Hematopoietic multipotent progenitor cell treated with erythropoietin and hydrocortisone succinate and interleukin-3 and kit ligand, for 8 days (in vitro differentiated cells): ENCODE data around the gene GRWD1.
A peak's percentile ranks its signal among the peaks of the same experiment; 100 is the strongest.

Experiments used
- DNase-seq: peaks from one replicate; pipeline ENCODE4 v3.0.0-alpha.2; 2015

GRWD1 gene

GRCh38 chr19:48428670-48429069, 17.1 kb upstream of the GRWD1 start:
- no peak for DNase-seq

GRCh38 chr19:48433337-48433736, 12.4 kb upstream of the GRWD1 start:
- peak; percentile 26 for DNase-seq

DNA sequence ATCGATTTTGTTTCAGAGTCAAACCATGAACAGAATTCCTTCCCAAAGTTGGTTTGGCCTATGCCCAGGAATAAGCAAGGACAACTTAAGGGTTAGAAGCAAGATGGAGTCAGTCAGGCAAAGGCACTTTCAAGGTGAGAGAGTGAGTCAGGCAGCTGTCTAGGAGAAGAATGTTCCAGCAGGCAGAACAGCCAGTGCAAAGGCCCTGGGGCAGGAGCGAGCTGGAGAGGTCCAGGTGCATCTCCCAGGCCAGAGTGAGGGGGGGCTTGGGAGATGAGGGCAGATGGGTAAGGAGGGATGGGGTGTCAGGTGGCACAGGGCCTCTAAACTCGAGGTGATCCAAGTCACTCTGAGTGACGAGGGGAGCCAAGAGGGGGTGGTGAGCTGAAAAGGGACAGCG, 9.2 kb upstream of the GRWD1 start:
- no peak for DNase-seq

GRCh38 chr19:48441360-48442050, 4.3 kb upstream of the GRWD1 start:
- no peak for DNase-seq

DNA sequence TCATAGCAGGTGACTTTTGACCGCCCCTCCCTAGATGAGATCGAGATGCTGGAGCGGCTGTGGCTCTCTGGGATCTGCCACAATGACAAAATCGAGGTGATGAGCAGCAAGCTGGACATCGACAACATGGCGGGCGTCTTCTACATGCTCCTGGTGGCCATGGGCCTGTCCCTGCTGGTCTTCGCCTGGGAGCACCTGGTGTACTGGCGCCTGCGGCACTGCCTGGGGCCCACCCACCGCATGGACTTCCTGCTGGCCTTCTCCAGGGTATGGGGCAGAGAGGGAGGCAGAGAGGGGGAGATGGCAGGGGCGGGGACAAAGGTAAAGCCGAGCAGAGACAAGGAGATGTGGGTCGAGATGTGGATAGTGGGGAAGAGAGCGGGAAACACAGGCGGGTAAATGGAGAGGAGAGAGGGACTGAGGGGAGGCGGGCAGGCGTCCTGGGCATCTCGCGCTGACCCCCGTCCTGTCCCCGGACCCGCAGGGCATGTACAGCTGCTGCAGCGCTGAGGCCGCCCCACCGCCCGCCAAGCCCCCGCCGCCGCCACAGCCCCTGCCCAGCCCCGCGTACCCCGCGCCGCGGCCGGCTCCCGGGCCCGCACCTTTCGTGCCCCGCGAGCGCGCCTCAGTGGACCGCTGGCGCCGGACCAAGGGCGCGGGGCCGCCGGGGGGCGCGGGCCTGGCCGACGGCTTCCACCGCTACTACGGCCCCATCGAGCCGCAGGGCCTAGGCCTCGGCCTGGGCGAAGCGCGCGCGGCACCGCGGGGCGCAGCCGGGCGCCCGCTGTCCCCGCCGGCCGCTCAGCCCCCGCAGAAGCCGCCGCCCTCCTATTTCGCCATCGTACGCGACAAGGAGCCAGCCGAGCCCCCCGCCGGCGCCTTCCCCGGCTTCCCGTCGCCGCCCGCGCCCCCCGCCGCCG, 3.4 kb upstream of the GRWD1 start:
- no peak for DNase-seq

DNA sequence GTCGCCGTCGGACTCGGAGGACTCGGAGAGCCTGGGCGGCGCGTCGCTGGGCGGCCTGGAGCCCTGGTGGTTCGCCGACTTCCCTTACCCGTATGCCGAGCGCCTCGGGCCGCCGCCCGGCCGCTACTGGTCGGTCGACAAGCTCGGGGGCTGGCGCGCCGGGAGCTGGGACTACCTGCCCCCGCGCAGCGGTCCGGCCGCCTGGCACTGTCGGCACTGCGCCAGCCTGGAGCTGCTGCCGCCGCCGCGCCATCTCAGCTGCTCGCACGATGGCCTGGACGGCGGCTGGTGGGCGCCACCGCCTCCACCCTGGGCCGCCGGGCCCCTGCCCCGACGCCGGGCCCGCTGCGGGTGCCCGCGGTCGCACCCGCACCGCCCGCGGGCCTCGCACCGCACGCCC, 2.5 kb upstream of the GRWD1 start:
- DNase-seq, result no peak

GRCh38 chr19:48443731-48444128, 2.1 kb upstream of the GRWD1 start:
- DNase-seq, result no peak

DNA sequence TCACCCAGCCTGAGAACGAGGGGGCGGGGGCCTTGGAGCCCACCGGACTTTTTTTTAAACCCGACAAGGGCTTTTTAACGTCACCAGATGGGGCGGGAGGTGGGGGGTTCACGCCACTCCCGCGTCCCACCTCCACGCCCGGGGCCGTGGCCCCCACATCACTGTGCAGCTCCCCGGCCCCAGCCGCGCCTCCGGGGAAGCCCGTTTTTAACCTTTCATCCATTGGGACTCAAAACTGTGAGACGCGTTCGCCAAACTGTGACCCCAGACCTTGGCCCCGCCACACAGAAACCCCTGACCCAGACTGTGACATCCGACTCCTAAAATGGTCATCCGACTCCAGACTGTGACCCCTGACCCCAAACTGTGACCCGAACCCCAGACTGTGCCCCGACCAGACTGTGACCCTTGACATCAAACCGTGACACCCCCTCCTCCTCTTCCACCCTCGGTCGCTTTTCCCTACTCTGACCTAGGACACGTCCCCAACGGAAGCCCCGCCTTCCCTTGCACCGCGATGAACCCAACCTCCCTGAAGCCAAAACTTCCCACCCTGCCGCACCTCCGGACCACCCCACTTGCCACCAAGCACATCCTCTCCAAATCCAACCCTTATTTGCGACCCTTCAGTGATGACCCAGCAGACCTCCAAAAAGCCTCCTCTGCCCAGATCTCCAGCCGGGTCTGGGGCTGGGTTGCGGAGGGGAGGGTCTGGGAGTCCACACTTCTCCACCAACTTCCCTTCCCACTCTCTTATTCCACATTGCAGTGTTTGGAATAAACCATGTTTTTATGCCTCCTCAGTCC, 1.5 kb upstream of the GRWD1 start:
- no peak for DNase-seq

- DNase-seq, result no peak
Observed at GRCh38 chr19:48444936-48445200, 915 bp upstream of the GRWD1 start.

DNA sequence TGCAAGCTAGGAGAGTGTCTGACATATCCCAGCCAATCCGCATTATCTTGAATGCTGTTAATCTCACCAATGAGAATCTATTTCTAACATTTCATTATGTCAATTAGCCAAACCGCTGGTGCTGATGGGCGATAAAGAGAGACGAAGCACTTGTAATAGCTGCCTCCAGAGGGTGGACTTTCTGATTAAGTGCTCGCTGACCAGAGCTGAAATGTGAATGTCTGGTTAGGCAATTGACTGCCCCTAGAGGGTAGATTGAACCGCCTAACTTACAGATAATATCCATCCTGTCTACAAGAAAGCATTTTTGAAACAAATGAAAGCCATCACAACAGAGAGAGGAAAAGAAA, 552 bp upstream of the GRWD1 start:
- DNase-seq, result peak; percentile 98

GRCh38 chr19:48446579-48446978, 796 bp downstream of the GRWD1 start:
- DNase-seq, result no peak

GRCh38 chr19:48448563-48448962, 2.8 kb downstream of the GRWD1 start:
- DNase-seq, result no peak

DNA sequence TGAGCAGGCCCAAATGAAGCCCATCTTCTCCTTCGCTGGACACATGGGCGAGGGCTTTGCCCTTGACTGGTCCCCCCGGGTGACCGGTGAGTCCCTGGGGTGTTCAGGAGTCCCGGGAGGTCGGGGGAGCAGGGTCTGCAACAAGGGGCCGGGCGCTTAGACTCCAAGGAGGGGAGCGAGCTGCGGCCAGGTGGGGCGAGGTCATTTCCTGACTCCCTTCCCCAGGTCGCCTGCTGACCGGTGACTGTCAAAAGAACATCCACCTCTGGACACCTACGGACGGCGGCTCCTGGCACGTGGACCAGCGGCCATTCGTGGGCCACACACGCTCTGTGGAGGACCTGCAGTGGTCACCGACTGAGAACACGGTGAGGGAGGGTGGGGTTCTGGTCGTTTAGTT, 4.7 kb downstream of the GRWD1 start:
- no peak for DNase-seq

GRCh38 chr19:48450863-48451262, 5.1 kb downstream of the GRWD1 start:
- no peak for DNase-seq

- no peak for DNase-seq
Observed at GRCh38 chr19:48451624-48452023, 5.8 kb downstream of the GRWD1 start.

GRCh38 chr19:48452289-48453190, 6.8 kb downstream of the GRWD1 start:
- DNase-seq, result no peak

DNA sequence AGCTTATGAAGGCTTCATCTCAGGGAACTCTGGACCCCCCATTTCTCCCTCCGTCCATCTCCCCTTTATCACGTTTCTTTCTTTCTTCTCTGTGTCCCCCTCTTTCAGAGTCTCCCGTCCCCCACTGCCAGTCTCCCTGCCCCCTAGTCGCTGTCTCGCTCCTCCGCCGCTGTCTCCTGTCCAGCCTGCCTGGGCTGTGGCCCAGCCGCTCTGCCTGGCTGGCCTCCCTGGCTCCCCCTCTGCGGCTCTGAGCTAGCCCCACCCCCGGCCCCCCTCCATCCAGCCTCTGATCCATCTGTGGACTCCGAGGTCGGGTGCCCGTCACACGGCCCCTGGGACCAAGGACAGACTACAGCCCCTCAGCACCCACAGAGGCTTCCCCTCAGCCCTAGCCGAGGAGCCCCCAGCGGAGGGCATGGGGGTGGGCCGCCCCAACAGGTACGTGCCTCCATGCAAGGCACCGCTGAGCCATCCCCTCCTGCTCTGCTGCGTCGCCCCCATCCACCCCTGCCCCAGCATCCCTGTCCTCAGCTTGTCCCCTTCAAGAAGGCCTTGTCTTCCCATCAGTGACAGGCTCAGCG, 8.5 kb downstream of the GRWD1 start:
- no peak for DNase-seq

DNA sequence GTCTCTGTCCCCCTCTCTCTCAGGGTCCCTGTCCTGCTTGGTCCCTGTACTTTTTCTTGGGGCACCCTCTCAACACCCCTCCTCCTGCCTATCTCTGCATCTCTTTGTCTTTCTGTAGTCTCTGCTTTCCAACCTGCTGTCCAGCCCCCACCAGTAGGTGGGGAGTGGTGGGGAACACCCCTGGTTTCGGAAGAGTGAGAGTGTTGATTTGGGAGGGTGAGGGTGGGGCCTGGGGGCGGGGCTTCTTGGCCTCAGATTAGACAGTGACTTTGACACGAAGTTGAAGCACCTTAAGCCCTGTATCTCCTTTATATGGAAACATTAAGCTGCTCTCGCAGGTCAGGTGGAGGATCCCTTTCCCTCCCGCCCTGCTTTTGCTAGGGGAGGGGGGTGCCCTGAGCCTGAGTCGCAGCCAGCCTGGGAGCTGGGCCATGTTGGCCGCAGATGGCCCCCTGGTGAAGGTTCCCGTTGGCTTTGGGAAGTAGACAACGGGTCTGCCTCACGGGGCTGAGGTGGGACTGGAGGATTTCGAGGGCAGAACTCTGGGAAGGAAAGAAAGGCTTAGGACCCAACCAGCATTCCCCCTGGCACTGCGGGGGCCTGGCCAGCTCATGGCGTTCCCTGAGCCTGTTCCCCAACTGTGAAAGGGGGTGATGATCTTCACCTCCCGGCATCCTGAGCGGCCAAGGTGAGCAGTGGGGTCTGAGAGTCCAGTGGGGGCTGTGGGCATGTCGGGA, 9.6 kb downstream of the GRWD1 start, which contains the start of gene KCNJ14:
TSS of gene KCNJ14 (plus strand) at position 404 of the 737 bp plus-strand sequence. CDS start 6,151 bp downstream, outside the sequence.
- DNase-seq, result peak; percentile 39

DNA sequence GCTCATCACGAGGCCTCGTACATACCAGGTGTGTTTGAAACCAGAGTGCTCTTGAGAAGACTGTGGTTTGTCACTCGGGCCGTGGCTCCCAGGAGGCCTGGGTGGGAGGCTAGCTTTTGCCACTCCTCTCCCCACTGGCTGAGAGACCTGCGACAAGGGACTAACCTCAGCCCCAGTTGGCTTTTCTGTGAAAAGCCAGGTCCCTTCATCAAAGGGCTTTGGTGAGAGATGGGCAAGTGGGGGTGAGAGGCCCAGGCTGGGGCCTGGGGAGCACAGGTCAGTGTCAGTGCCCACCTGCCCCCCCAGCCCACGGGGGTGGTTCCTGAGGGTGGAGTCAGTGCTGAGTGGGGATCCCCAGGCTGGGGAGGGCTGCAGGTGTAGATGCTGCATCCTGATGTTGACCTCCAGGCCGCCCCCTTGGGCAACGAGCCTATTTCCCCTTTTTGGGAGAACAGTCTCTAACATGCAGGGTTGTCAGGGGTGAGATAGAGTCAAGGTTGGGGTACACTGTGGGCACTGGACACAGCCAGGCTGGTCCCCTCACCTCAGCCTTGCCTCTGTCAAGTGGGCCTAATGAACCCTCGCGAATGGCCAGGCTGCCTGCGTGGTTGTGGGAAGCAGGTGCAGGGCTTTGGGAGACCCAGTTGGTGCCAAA, 10.3 kb downstream of the GRWD1 start:
- DNase-seq, result no peak

DNA sequence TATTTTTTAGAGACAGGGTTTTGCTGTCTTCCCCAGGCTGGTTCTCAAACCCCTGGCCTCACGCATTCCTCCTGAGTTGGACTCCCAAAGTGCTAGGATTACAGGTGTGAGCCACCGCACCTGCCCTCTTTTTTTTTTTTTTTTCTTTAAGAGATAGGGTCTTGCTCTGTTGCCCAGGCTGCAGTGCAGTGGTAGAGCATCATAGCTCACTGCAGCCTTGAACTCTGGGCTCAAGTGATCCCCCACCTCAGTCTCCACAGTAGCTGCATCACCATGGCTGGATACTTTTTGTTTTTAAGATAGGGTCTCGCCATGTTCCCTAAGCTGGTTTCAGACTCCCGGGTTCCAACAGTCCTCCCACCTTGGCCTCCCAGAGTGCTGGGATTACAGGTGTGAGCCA, 11.1 kb downstream of the GRWD1 start:
- DNase-seq, result no peak

- DNase-seq, result no peak
Observed at GRCh38 chr19:48458016-48458415, 12.2 kb downstream of the GRWD1 start.
